SJCRH30 (cell line): ENCODE results near the gene OR13C8. TPM values are rescaled to one million over a fixed set of nuclear protein-coding genes. Genes with fewer than 3 reads are reported as not detected.
"Not testable (repeated sequence)": the region's sequence is repeated elsewhere in the genome, so short reads cannot be mapped to it uniquely, and the experiment has no call there.

Experiments used
- DNase-seq, 2 experiments: peaks; one replicate each; pipeline ENCODE4 v3.0.0-alpha.2; 2015 to 2020
- H3K27ac ChIP-seq: fragments of 250-450 bp; sonication (Bioruptor Pico); 2 replicates; pipeline ENCODE4 v1.5.1; 2020; ENCODE audit warnings: mild to moderate bottlenecking, moderate library complexity
- H3K27me3 ChIP-seq: fragments of 250-450 bp; sonication (Bioruptor Pico); 2 replicates; pipeline ENCODE4 v1.5.1; 2020; ENCODE audit warnings: mild to moderate bottlenecking, moderate library complexity
- H3K36me3 ChIP-seq: fragments of 250-450 bp; sonication (Bioruptor Pico); 2 replicates; pipeline ENCODE4 v1.5.1; 2020; ENCODE audit warnings: mild to moderate bottlenecking, moderate library complexity
- H3K4me1 ChIP-seq: fragments of 250-450 bp; sonication (Bioruptor Pico); 2 replicates; pipeline ENCODE4 v1.5.1; 2020; ENCODE audit warnings: mild to moderate bottlenecking, moderate library complexity
- H3K4me3 ChIP-seq: fragments of 250-450 bp; sonication (Bioruptor Pico); 2 replicates; pipeline ENCODE4 v1.5.1; 2020; ENCODE audit warnings: mild to moderate bottlenecking, moderate library complexity
- H3K9me3 ChIP-seq: fragments of 250-450 bp; sonication (Bioruptor Pico); replicated peaks from 2 replicates; pipeline ENCODE4 v1.5.1; 2020; ENCODE audit warnings: mild to moderate bottlenecking, moderate library complexity
- total RNA-seq: library from RNA; depleted of rRNA; stranded (reverse); fragments of >200 nt; shearing (Covaris generic); gene quantifications from 2 replicates; pipeline ENCODE4 v1.2.3, GENCODE V29; 2014; rRNA removed

OR13C8 gene, protein sequence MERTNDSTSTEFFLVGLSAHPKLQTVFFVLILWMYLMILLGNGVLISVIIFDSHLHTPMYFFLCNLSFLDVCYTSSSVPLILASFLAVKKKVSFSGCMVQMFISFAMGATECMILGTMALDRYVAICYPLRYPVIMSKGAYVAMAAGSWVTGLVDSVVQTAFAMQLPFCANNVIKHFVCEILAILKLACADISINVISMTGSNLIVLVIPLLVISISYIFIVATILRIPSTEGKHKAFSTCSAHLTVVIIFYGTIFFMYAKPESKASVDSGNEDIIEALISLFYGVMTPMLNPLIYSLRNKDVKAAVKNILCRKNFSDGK
- not detected in 2 replicates for total RNA-seq

DNA sequence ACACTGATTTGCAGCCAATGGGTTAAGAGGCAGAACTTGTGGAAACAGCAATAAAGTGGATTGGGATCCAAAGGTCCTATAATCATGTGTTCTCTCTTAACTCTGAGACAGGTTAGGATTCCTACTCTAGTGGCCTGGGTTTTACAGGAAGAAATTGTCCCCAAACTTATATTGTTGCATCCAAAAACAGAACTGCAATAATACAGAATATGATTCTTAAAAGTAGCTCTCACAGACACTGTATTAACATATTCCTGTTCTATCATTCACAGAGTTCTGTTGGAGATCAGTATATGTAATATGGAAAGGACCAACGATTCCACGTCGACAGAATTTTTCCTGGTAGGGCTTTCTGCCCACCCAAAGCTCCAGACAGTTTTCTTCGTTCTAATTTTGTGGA lies at the start of gene OR13C8:
OR13C8 (plus strand) TSS at position 301 of the 400 bp plus-strand sequence; CDS start at position 301, 0 bp downstream.
- Histone ChIP-seq H3K36me3 (no peaks in the 10 kb centered on the region), H3K4me1 (no peaks in the 10 kb centered on the region), H3K4me3 (no peak within 1 kb of the TSS), H3K27me3 (no peaks in the 10 kb centered on the region), H3K27ac (no peak within 1 kb of the TSS), H3K9me3 (no peaks in the 10 kb centered on the region)
- DNase-seq = no peak

DNA sequence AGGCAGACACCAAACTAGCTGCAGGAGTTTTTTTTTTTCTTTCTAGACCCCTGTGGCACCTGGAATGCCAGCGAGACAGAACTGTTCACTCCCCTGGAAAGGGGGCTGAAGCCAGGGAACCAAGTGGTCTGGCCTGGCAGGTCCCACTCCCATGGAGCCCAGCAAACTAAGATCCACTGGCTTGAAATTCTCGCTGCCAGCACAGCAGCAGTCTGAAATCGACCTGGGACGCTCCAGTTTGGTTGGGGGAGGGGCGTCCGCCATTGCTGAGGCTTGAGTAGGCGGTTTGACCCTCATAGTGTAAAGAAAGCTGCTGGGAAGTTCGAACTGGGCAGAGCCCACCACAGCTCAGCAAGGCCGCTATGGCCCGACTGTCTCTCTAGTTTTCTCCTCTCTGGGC lies 48.7 kb upstream of the OR13C8 start:
- not testable (repeated sequence) for H3K4me1 ChIP-seq, H3K27ac ChIP-seq, H3K36me3 ChIP-seq, H3K27me3 ChIP-seq, H3K9me3 ChIP-seq, DNase-seq, H3K4me3 ChIP-seq

DNA sequence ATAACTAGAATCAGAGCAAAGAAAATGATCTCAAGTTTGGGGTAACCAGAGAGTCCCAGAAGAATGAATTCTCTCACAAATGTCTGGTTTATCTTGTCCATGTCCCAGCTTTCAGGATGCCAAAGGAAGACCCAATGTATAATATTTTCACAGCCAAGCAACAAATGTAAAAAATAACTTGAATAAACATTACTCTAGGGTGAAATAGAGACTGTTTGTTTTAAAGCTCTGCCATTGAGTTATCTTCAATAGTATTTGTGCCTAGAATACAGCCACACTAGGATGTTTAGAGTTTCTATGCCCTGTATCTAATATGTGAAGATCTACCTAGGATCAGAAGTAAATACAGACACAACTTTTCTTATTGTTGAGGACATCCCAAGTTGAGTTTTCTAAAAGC lies 41.9 kb upstream of the OR13C8 start, which contains the start of gene OR13C4:
OR13C4 (minus strand) TSS at position 101 of the 400 bp plus-strand sequence; CDS start at position 101, 0 bp downstream.
- H3K27me3 ChIP-seq = no peaks in the 10 kb centered on the region
- H3K4me1 ChIP-seq = no peaks in the 10 kb centered on the region
- no peaks in the 10 kb centered on the region for H3K36me3 ChIP-seq
- no peak within 1 kb of the TSS for H3K27ac ChIP-seq
- no peak for DNase-seq
- no peaks in the 10 kb centered on the region for H3K9me3 ChIP-seq
- no peak within 1 kb of the TSS for H3K4me3 ChIP-seq

DNA sequence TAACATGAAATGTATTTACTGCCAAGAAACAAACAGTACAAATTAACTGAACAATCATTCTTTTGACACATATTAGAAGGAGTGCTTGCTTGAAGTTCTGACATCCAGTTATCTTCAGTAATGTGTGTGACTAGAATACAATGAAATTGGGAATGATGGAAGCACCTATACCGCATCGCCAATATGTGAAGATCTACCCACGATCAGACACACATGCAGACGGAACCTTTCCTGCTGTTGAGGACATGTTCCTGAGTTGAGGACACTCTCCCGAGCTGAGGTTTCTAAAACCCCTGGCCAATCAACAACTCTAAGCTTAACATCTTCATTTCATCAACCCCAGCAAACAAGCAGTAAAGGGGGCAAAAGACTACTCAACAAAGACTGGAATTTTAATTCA lies 32.2 kb upstream of the OR13C8 start, which contains the start of gene OR13C3:
OR13C3 (minus strand) TSS at position 101 of the 400 bp plus-strand sequence. CDS start 133 bp downstream, outside the sequence.
- no peaks in the 10 kb centered on the region for H3K9me3 ChIP-seq
- no peaks in the 10 kb centered on the region for H3K4me1 ChIP-seq
- H3K27ac ChIP-seq = no peak within 1 kb of the TSS
- no peak within 1 kb of the TSS for H3K4me3 ChIP-seq
- no peak for DNase-seq
- peaks cover 3% of the 10 kb centered on the region; the same call in 1 of the 2 replicates for H3K36me3 ChIP-seq
- no peaks in the 10 kb centered on the region for H3K27me3 ChIP-seq

DNA sequence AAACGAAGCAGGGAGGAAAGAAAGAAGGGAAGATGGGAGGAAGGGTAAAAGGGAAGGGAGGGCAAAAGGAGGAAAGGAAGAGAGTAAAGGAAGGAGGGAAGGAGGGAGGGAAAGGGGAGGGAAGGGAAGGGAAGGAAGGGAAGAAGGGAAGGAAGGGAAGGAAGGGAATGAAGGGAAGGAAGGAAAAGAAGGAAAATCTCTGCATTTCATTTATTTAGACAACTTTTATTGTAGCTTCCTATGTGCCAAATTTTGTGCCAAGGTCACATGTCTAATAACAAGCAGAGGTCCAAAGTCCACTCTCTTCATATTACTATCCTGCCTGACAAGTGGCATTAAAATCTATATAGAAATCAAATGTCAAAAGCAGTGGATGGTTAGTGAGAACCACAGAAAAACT lies 29.7 kb upstream of the OR13C8 start:
- peaks cover 3% of the 10 kb centered on the region; the same call in 1 of the 2 replicates for H3K36me3 ChIP-seq

DNA sequence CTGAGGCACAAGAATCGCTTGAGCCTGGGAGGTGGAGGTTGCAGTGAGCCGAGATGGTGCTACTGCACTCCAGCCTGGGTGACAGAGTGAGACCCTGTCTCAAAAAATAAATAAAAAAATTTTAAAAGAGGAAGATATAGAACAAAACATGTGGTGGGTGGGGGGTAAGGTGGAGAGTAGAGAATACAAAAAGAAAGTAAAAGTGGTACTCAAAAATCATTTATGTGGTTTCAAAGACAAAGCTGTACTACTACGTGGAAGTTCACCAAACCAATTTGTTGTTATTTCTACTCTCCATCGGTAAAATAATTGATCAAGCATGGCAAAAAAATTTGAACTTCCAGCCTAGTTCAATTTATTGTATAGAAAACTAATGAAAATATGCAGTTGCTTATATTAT lies 24.3 kb upstream of the OR13C8 start:
- DNase-seq = no peak
- Histone ChIP-seq H3K27ac (no peak overlapping the region), H3K36me3 (peaks cover 3% of the 10 kb centered on the region; the same call in 1 of the 2 replicates), H3K27me3 (0 out of 2 replicates have a peak, but pooled peaks cover 4% of the 10 kb centered on the region), H3K4me1 (no peaks in the 10 kb centered on the region), H3K9me3 (no peaks in the 10 kb centered on the region), H3K4me3 (no peak overlapping the region)

More for the DNA sequence above, 29.7 kb upstream of the OR13C8 start:
- H3K27me3 ChIP-seq = no peaks in the 10 kb centered on the region
- H3K4me1 ChIP-seq = no peaks in the 10 kb centered on the region
- H3K4me3 ChIP-seq = no peak overlapping the region
- H3K27ac ChIP-seq = no peak overlapping the region
- H3K9me3 ChIP-seq = no peaks in the 10 kb centered on the region
- DNase-seq = no peak

DNA sequence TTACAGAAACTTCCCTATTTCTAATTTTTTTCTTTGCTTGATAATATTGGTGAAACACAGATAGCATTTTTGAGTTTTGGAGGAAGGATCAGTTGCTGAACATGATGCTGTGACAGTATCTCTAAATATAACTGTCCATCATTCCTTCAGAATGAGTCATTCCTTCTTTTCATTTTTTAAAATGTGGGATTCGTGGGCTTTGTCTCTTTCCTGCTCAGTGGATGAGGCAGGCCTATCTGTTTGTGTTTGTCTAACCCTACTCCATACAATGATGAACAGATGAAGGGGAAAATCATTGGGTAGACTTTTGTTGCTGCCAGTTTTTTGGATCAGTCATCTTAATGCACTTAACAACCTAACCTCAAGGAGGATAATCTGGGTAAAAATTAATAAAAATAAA lies 15.7 kb upstream of the OR13C8 start:
- Histone ChIP-seq H3K4me3 (no peak overlapping the region), H3K27me3 (no peaks in the 10 kb centered on the region), H3K27ac (no peak overlapping the region), H3K9me3 (no peaks in the 10 kb centered on the region; the same call in 1 of the 2 replicates), H3K4me1 (peaks cover 4% of the 10 kb centered on the region; the same call in 1 of the 2 replicates), H3K36me3 (no peaks in the 10 kb centered on the region)
- DNase-seq = no peak

DNA sequence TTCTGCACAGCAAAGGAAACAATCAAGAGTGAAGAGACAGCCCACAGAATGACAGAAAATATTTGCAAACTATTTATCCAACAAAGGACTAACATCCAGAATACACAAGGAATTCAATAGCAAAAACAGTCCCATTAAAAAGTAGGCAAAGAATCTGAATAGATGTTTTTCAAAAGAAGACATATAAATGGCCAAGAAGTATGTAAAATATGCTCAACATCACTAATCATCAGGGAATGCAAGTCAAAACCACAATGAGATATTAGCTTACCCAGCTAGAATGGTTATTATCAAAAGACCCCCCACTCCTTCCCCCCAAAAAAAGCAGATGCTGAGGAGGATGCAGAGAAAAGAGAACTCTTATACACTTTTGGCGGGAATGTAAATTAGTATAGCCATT lies 13.4 kb upstream of the OR13C8 start:
- Histone ChIP-seq H3K9me3 (no peaks in the 10 kb centered on the region; the same call in 1 of the 2 replicates), H3K4me3 (no peak overlapping the region), H3K27me3 (no peaks in the 10 kb centered on the region), H3K36me3 (no peaks in the 10 kb centered on the region), H3K4me1 (peaks cover 4% of the 10 kb centered on the region; the same call in 1 of the 2 replicates), H3K27ac (no peak overlapping the region)
- no peak for DNase-seq

DNA sequence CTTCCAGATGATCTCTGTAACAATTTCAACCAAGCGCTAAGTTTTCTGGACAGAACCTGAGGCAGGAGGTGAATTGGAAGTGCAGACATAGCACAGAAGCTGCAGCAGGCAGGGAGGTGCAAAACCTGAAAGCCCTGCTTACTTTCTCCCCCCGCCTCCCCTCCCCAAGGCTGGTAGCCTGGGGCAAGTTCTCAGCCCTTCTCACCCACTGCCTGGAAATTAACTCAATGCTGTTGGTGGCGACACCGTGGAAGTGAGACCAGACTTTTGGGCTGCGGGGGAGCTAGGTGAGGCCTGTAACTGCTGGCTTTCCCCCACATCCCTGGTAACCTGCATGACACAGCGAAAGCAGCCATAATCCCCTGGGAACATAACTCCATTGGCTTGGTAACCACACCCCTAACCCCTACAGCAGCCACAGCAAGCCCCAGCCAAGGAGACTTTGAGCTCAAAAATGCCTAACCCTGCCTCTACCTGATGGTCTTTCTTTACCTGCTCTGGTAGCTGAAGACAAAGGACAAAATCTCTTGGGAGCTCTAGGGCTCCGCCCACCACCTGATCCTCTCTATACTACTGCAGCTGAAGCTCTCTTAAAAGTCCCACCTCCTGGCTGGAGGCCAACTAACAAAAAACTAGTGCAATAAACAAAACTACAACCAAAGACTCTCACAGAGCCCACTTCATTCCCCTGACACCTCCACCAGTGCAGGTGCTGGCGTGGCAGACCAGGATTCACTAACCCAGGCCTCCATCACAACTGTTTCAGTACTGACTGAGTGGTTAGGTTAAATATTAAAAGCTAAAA lies 11.9 kb upstream of the OR13C8 start:
- H3K4me3 ChIP-seq = no peak overlapping the region
- no peak overlapping the region for H3K27ac ChIP-seq
- DNase-seq = no peak
- peaks cover 4% of the 10 kb centered on the region; the same call in 1 of the 2 replicates for H3K4me1 ChIP-seq
- no peaks in the 10 kb centered on the region for H3K27me3 ChIP-seq
- no peaks in the 10 kb centered on the region for H3K36me3 ChIP-seq
- H3K9me3 ChIP-seq = no peaks in the 10 kb centered on the region; the same call in 1 of the 2 replicates

DNA sequence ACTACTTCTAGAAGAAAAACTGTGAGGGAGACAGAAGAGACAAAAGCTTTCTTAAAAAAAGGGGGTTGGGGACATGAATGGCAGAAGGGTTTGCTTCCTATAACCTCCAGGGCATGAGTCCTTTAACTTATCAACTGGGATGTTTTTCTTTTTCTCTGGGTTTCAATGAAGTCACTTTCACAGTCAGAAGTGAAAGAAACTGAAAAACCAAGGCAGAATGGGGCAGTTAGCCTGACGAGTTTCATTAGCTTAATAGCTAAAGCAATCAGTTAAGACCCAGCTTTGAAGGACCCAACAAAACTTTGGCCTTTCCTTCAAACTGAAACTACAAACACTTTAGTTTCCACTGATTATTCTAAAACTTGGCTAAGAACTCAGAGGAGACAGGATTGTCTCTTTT lies 4.6 kb upstream of the OR13C8 start:
- Histone ChIP-seq H3K36me3 (no peaks in the 10 kb centered on the region), H3K27ac (no peak overlapping the region), H3K9me3 (no peaks in the 10 kb centered on the region; the same call in 1 of the 2 replicates), H3K27me3 (no peaks in the 10 kb centered on the region; the same call in 1 of the 2 replicates), H3K4me1 (no peaks in the 10 kb centered on the region), H3K4me3 (no peak overlapping the region)
- DNase-seq = no peak

DNA sequence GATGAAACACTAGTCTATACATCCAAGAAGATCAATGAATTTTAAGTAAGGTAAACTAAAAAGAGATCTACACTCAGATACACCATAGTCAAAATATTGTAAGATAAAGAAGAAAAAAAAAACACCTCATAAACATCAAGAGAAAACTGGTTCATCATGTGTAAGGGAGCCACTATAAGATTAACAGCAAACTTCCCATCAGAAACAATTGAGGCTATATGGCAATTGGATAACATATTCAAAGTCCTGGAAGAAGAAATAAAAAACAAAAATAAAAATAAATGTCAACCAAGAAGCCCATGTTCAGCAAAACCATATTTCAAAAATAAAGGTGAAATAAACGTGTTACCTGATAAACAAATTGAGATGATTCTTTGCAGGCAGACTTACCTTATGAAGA lies 3.6 kb downstream of the OR13C8 start:
- Histone ChIP-seq H3K9me3 (no peaks in the 10 kb centered on the region), H3K4me1 (no peaks in the 10 kb centered on the region), H3K27me3 (no peaks in the 10 kb centered on the region), H3K27ac (no peak overlapping the region), H3K4me3 (no peak overlapping the region), H3K36me3 (no peaks in the 10 kb centered on the region)
- no peak for DNase-seq

DNA sequence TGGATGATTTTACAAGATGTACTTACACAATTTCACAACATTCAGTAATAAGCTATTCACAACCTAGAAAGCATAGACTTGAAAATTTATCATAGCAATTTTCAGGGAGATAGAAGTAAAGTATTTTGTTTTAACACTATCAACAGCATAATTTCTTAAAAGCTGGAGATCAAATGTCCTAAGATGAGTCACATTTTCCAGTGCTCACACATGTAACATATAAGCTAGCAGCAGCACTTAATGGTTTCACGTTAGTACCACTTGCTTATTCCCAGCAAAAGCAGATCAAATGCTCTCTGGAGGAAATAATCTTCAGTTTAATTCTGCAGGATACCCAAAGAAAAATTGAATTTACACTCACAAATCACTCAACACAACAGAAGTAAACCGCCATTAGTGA lies 6.5 kb downstream of the OR13C8 start:
- H3K27ac ChIP-seq = no peak overlapping the region
- H3K4me3 ChIP-seq = no peak overlapping the region
- H3K9me3 ChIP-seq = no peaks in the 10 kb centered on the region
- H3K36me3 ChIP-seq = no peaks in the 10 kb centered on the region
- H3K4me1 ChIP-seq = no peaks in the 10 kb centered on the region
- DNase-seq = no peak
- H3K27me3 ChIP-seq = no peaks in the 10 kb centered on the region

DNA sequence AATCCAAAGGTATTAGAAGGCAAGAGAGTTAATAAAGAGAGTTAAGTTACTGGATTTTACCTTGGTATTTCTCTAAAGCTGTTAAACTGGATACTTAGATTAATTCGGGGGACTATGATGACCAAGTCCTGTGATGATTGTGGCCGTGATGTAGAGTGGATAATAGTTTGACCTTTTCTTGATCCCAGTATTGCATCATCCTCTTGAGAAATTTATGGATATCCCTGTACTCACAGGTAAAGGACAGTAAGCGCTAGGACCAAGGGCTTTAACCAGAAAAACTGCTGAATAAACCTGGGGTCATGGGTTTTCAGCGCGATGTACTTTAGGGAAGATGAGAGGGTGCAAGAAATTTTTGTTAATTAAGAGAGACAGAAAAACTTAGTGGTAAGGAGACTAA lies 8.3 kb downstream of the OR13C8 start:
- no peak overlapping the region for H3K4me3 ChIP-seq

DNA sequence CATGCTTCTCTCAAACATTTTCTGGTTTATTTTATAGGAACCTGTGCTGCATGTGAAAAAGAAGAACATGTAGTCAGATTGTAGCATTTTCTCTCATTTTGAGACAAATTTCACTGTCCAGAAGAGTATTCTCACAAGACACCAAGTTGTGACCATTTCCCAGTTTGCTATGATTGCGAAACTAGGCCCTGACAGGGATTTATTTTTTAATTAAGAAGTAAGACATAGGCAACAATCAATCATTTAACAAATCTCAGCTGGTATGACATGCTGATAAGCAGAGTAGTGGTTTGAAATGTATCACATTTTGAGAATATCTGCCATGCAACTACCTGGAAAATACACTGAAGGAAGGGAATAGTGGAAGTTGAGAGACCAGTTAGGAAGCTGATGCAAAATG lies 11.6 kb downstream of the OR13C8 start:
- Histone ChIP-seq H3K27me3 (no peaks in the 10 kb centered on the region), H3K36me3 (no peaks in the 10 kb centered on the region)

More for the DNA sequence above, 8.3 kb downstream of the OR13C8 start:
- Histone ChIP-seq H3K27me3 (no peaks in the 10 kb centered on the region), H3K36me3 (no peaks in the 10 kb centered on the region), H3K4me1 (no peaks in the 10 kb centered on the region), H3K27ac (no peak overlapping the region), H3K9me3 (no peaks in the 10 kb centered on the region)
- DNase-seq = no peak

More for the DNA sequence above, 11.6 kb downstream of the OR13C8 start:
- H3K4me3 ChIP-seq = no peak overlapping the region
- no peak for DNase-seq
- H3K9me3 ChIP-seq = no peaks in the 10 kb centered on the region
- no peak overlapping the region for H3K27ac ChIP-seq
- no peaks in the 10 kb centered on the region for H3K4me1 ChIP-seq
